ENCODE data around the gene RPL34. TPM values are rescaled to one million over a fixed set of nuclear protein-coding genes. Genes with fewer than 3 reads are reported as not detected.

Gene RPL34
- total and polyA plus RNA-seq, 2 of the 8 experiments (the other 6 are each of a cell fraction or from before 2014, with no cell fraction given): 1,430 to 2,987 TPM

GRCh38 chr4:108590776-108591175, 29.6 kb upstream of the RPL34 start:
- no peak overlapping the region for H3K23ac ChIP-seq (ENCODE audit: insufficient read length)
- no peak overlapping the region for H4K91ac ChIP-seq (replicated peaks; ENCODE audit: insufficient read length, low read length)
- WGBS, 2 experiments (ENCODE audit: extremely low coverage in 1 of 2, insufficient coverage in 1 of 2, insufficient read length in 1 of 2, insufficient replicate concordance in 2 of 2, low coverage in 1 of 2, low lambda C conversion rate in 2 of 2, missing lambda C conversion rate in 1 of 2): 90% methylated on average over 1 of the region's 1 CpG; no CpG with 5 or more reads in 1 of the 2 experiments
- H2BK120ac ChIP-seq (replicated peaks; ENCODE audit: low read depth, low read length): no peak overlapping the region
- H3K4me1 ChIP-seq (replicated peaks in 1 of 4; ENCODE audit: control insufficient read depth in 3 of 4, insufficient read depth in 4 of 4, low read length in 3 of 4): no peaks in the 10 kb centered on the region; a peak in 1 of 7 replicates
- ChIA-PET POLR2A (ENCODE audit: partially characterized antibody) (no interaction called here), CTCF (ENCODE audit: partially characterized antibody) (no interaction called here)
- no peak overlapping the region for H2BK20ac ChIP-seq (ENCODE audit: low read length)
- H3K14ac ChIP-seq (ENCODE audit: insufficient read length): no peak overlapping the region
- peaks cover 0 to 6% (median 2%) of the 10 kb centered on the region in 4 experiments; a peak in 5 of 7 replicates for H3K27me3 ChIP-seq (replicated peaks in 1 of 4; ENCODE audit: control insufficient read depth in 3 of 4, extremely low read depth in 1 of 4, insufficient read depth in 3 of 4, low read length in 3 of 4)
- H3K56ac ChIP-seq (replicated peaks; ENCODE audit: insufficient read length, low read depth, low read length): no peak overlapping the region
- DNase-seq (ENCODE audit: low read depth in 1 of 2, low spot score in 2 of 2) (no peak), FAIRE-seq (no peak)
- H3K79me1 ChIP-seq (ENCODE audit: low read depth, low read length): no peaks in the 10 kb centered on the region
- no peak overlapping the region for H3K27ac ChIP-seq (ENCODE audit: low read depth, low read length)
- no peaks in the 10 kb centered on the region for H3K9me3 ChIP-seq (ENCODE audit: insufficient read depth in 2 of 2, low read depth in 1 of 2, low read length in 1 of 2)
- H4K20me1 ChIP-seq (replicated peaks in 1 of 2; ENCODE audit: control insufficient read depth in 1 of 2, insufficient read depth in 2 of 2, low read length in 2 of 2): no peaks in the 10 kb centered on the region
- no peak overlapping the region for H3K18ac ChIP-seq (ENCODE audit: extremely low read depth, low read length)
- H3K4me3 ChIP-seq (ENCODE audit: extremely low read depth in 1 of 4, insufficient read depth in 2 of 4, low read depth in 3 of 4, low read length in 4 of 4): no peak overlapping the region
- no peaks in the 10 kb centered on the region for H3K79me2 ChIP-seq (ENCODE audit: control insufficient read depth in 1 of 2, insufficient read depth in 2 of 2, low read length in 2 of 2)
- H4K8ac ChIP-seq (ENCODE audit: extremely low read depth, insufficient read depth, low read length): no peak overlapping the region
- no peaks in the 10 kb centered on the region for H3K23me2 ChIP-seq (ENCODE audit: low read depth, low read length)
- no peak overlapping the region for H2AFZ ChIP-seq (ENCODE audit: low read length)
- no peak overlapping the region for H3K4me2 ChIP-seq (ENCODE audit: insufficient read depth in 1 of 2, low read depth in 2 of 2, low read length in 2 of 2)
- H2BK15ac ChIP-seq (ENCODE audit: low read length): no peak overlapping the region
- H3K36me3 ChIP-seq (ENCODE audit: control insufficient read depth in 2 of 4, insufficient read depth in 4 of 4, low read length in 3 of 4): no peaks in the 10 kb centered on the region
- H3K4ac ChIP-seq (replicated peaks; ENCODE audit: insufficient read length, low read depth, low read length): no peak overlapping the region
- no peak overlapping the region for H3K9ac ChIP-seq (replicated peaks in 1 of 4; ENCODE audit: extremely low read depth in 1 of 4, low read depth in 3 of 4, low read length in 3 of 4)
- H2AK5ac ChIP-seq (ENCODE audit: low read depth, low read length): no peak overlapping the region
- no peak overlapping the region for H2BK5ac ChIP-seq (ENCODE audit: low read depth, low read length)
- no peak for TF ChIP-seq SUZ12 (IDR thresholded peaks at IDR 0.05; ENCODE audit: low read length)
- no peak overlapping the region for H2BK12ac ChIP-seq (ENCODE audit: low read depth, low read length)
- H4K5ac ChIP-seq (ENCODE audit: insufficient read length, low read depth, low read length): no peak overlapping the region

Measured in H1 (cell line).